Adrenal gland (tissue), 5 donors: ENCODE results near the gene HNF4A.

ENCODE experiments used
- POLR2A ChIP-seq, 2 donors: fragments of 450-650 bp; IDR thresholded peaks; one replicate each; pipeline ENCODE4 v1.6.1; 2017; ENCODE audit warnings: antibody characterized with exemption in 2 of 2, mild to moderate bottlenecking in 2 of 2, moderate library complexity in 1 of 2
- TF ChIP-seq, protein P1 (sequence below), 6 experiments: fragments of 450-650 bp in 4 of 6; fragments of 200-600 bp in 2 of 6; sonication (generic) in 1 of 6; IDR thresholded peaks; 1 replicate in 5 of 6; 2 replicates in 1 of 6; pipeline versions ENCODE4 v1.5.1 to v1.8.0; 2016 to 2021; ENCODE audit warnings: antibody characterized with exemption in 6 of 6, mild to moderate bottlenecking in 2 of 6, moderate library complexity in 1 of 6
- donor health status: DM: no; HTN: no; CAD: no.

DNA sequence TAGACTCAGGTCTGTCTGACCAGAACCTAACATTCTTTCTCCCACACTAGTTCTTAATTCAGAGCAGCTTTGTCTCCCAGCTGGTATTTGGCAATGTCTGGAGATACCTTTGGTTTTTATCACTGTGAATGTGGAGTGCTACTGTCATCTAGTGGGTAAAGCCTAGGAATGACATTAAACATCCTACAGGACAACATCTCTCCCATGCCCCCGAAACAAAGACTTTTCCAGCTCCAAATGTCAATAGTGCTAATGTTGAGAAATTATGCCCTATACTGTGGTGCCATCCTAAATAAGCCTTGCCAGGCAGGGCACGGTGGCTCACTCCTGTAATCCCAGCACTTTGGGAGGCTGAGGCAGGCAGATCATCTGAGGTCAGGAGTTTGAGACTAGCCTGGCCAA is 116.0 kb downstream of the HNF4A start:
- TF ChIP-seq, protein P1, sequence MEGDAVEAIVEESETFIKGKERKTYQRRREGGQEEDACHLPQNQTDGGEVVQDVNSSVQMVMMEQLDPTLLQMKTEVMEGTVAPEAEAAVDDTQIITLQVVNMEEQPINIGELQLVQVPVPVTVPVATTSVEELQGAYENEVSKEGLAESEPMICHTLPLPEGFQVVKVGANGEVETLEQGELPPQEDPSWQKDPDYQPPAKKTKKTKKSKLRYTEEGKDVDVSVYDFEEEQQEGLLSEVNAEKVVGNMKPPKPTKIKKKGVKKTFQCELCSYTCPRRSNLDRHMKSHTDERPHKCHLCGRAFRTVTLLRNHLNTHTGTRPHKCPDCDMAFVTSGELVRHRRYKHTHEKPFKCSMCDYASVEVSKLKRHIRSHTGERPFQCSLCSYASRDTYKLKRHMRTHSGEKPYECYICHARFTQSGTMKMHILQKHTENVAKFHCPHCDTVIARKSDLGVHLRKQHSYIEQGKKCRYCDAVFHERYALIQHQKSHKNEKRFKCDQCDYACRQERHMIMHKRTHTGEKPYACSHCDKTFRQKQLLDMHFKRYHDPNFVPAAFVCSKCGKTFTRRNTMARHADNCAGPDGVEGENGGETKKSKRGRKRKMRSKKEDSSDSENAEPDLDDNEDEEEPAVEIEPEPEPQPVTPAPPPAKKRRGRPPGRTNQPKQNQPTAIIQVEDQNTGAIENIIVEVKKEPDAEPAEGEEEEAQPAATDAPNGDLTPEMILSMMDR (IDR thresholded peaks at IDR 0.05), result peak in 5 of 6 experiments; percentile 28 to 50 (median 42)
- TF ChIP-seq POLR2A (IDR thresholded peaks at IDR 0.05), result no peak
